Measurements from ENCODE around the gene COL6A1. TPM values are rescaled to one million over a fixed set of nuclear protein-coding genes. Genes with fewer than 3 reads are reported as not detected.

COL6A1 gene
- total and polyA plus RNA-seq, 2 donors, result 678 to 1,050 TPM

DNA sequence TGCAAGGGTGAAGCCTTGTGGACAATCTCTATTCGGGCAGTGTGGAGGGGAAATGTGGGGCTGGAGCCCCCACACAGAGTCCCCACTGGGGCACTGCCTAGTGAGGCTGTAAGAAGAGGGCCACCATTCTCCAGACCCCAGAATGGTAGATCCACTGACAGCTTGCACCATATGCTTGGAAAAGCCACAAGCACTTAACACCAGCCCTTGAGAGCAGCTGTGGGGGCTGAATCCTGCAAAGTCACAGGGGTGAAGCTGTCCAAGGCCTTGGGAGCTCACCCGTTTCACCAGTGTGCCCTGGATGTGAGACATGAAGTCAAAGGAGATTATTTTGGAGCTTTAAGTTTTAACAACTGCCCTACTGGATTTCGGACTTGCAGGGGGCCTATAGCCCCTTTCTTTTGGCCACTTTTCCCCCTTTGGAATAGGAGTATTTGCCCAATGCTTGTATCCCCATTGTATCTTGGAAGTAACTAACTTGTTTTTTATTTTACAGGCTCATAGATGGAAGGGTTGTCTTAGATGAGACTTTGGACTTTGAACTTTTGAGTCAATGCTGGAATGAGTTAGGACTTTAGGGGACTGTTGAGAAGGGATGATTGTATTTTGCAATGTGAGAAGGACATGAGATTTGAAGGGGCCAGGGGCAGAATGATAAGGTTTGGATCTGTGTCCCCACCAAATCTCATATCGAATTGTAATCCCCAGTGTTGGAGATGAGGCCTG lies 16.3 kb upstream of the COL6A1 start:
- WGBS, result 93% methylated on average over 4 of the region's 4 CpGs
- no peak overlapping the region for H3K4me3 ChIP-seq (ENCODE audit: low read depth, low read length)
- DNase-seq (ENCODE audit: extremely low spot score), result no peak
- H3K36me3 ChIP-seq (ENCODE audit: insufficient read depth), result no peaks in the 10 kb centered on the region
- no peak overlapping the region for H3K27ac ChIP-seq (ENCODE audit: low read depth)
- no peaks in the 10 kb centered on the region for H3K4me1 ChIP-seq (ENCODE audit: insufficient read depth)

DNA sequence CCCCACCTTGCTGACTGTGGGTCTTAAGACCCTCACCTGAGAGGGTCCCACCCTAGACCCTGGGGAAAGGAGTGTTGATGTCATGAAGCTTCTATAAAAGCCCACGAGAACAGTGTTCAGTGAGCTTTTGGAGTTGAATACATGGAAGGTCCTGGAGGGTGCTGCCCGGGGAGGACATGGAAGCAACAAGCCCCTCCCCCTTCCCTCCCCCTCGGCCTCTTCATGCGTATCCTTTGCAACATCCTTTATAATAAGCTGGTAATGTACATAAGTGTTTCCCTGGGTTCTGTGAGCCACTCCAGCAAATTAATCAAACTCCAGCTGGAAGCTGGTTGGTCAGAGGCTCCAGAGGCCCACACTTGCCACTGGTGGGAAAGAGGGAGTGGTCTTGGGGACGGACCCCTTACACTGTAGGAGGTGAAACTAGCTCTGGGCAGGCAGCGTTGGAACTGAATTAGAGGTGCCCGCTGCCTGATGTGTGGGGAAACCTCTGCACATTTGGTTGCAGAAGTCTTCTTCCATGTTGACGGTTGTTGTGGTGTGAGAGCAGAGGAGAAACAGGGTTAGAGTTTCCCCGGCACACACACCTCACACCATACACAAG lies 14.7 kb upstream of the COL6A1 start:
- no peak overlapping the region for H3K27ac ChIP-seq (ENCODE audit: low read depth)
- no peaks in the 10 kb centered on the region for H3K4me1 ChIP-seq (ENCODE audit: insufficient read depth)
- H3K36me3 ChIP-seq (ENCODE audit: insufficient read depth), result no peaks in the 10 kb centered on the region
- DNase-seq (ENCODE audit: extremely low spot score), result no peak
- WGBS, result 71% methylated on average over 9 of the region's 9 CpGs
- no peak overlapping the region for H3K4me3 ChIP-seq (ENCODE audit: low read depth, low read length)

DNA sequence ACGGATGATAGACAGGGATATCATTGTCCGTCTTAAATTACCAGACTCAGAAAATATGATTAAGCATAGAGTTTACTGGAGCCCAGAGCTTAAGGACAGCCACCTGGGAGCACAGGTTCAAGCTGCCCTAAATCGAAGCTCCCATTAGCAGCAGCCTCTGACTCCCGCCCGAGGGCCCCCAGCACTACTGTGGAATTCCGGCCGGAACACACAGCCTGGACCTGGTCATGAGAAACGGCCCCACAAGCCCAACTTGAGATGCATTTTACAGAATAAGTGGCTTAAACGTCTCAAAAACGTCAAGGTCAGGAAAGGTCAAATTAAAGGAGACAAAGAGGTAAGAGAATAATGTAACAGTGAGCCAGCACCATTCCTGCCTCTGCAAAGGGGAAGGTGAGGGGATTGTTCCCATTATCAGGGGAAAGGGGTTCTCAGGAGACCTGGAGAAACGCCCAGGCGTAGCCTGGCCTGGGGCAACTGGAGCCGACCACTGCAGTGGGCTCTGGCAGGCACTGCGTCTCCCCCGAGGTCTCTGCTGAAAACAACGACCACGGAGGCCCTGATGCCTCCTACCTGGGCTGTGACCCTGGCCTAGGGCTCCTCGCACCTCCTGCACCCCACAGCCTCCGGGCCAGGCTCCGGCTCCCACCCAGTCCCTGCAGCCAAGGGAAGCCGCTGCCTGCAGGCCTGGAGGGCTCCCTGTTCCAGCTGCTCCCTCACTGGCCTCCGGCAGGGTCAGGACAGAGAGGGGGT lies 11.5 kb upstream of the COL6A1 start:
- Histone ChIP-seq H3K36me3 (ENCODE audit: insufficient read depth) (no peaks in the 10 kb centered on the region), H3K27ac (ENCODE audit: low read depth) (no peak overlapping the region), H3K4me3 (ENCODE audit: low read depth, low read length) (no peak overlapping the region), H3K4me1 (ENCODE audit: insufficient read depth) (no peaks in the 10 kb centered on the region)
- 68% methylated on average over 22 of the region's 22 CpGs for WGBS
- no peak for DNase-seq (ENCODE audit: extremely low spot score)

DNA sequence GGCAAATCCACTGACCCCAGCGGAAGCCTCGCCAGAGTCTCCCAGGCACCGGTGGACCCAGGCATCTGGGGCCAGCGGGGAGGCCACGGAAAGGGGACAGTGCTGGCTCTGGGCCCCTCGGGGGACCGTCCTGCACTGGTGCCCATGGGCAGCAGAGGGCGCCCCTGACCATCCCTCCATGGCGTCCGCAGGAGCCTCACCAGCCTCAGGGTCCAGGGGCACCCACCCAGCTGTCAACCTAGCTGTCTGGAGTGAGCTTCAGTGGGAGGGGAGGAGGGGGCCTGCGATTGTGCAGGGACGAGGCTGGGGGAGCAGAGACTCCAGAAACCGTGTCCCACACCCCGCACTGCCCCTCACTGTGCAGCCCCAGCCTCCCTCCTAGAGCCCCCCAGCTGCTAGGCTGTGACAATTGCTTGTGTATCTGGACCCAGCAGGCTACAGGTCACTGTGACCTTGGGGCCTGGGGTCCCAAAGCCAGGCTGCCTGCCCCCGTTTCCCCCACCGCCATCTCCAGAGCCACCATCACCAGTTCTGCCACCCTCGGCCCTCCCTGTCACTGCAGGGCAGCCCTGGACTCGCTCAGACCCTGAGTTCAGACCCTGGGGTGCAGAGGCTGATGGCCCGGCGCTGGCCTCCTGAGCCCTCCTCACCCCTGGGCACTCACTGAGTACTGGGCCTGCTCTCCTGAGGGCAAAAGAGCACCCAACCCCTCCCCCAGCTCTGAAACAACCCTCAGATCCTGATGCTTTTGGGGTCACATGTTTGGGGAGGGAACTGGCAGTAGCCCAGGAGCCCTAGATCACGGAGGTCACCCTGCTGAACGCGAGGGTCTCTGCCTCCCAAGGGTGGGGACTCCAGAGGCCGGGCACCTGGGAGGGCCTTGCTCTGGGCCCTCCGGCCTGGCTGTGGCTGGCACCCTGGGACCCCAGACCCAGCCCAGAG lies 10.6 kb upstream of the COL6A1 start:
- no peak overlapping the region for H3K4me3 ChIP-seq (ENCODE audit: low read depth, low read length)
- H3K4me1 ChIP-seq (ENCODE audit: insufficient read depth), result no peaks in the 10 kb centered on the region
- DNase-seq (ENCODE audit: extremely low spot score), result no peak
- no peak overlapping the region for H3K27ac ChIP-seq (ENCODE audit: low read depth)
- 37% methylated on average over 25 of the region's 25 CpGs for WGBS
- H3K36me3 ChIP-seq (ENCODE audit: insufficient read depth), result no peaks in the 10 kb centered on the region

DNA sequence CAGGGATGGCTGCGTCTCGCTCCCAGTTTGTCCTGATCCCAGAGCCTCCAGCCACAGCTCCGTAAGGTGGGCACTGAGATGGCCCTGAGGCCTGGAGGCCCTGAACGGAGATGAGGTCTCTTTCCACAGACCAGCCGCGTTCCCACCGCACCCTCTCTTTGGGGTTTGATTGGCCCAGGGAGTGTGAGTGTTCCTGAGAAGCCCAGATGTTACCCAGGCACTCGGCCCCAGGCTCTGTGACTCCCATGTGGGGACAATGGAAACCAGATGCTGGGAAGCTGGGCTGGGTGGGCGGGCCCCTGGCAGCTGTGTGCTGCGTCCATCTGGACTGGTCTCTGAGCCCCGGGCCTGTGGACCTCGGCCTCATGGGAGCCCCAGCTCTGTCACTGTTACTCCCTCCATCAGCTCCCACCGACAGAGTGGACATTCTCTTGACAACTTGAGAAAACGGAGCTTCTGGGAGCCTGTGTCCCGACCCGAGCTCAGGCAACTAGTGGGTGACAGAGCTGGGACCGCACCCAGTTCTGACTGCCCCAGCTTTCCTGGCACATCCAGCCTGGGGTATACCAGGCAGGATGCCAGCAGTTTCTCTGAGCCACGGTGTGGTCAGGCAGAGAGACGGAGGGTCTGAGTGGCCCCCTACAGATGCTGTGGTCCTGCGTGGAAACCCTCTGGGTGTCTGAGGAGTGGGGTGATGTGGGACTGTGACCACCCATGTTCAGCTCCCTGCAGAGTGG lies 9.8 kb upstream of the COL6A1 start:
- H3K27ac ChIP-seq (ENCODE audit: low read depth), result peak overlapping the region; percentile 85
- H3K4me3 ChIP-seq (ENCODE audit: low read depth, low read length), result no peak overlapping the region
- H3K4me1 ChIP-seq (ENCODE audit: insufficient read depth), result no peaks in the 10 kb centered on the region
- no peak for DNase-seq (ENCODE audit: extremely low spot score)
- H3K36me3 ChIP-seq (ENCODE audit: insufficient read depth), result no peaks in the 10 kb centered on the region
- 48% methylated on average over 20 of the region's 20 CpGs for WGBS

DNA sequence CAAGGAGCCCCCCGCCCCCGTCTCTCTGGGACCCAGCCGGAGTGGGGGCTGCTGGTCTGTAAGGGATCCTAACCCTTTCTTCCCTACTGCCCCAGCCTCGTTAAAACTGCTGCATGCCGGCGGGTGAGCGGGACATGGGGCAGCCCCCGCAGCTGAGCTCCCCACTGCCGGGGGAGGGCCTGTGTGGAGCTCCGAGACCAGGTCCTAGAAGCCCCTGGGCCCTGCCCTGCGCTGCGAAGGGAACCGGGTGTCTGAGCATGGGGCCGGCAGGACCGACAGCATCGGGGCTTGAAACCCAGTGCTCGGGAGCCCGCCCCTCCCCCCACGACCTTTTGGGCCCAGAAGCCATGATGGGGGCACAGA lies 9.2 kb upstream of the COL6A1 start:
- H3K27ac ChIP-seq (ENCODE audit: low read depth), result peak overlapping the region; percentile 85
- H3K4me1 ChIP-seq (ENCODE audit: insufficient read depth), result no peaks in the 10 kb centered on the region
- H3K36me3 ChIP-seq (ENCODE audit: insufficient read depth), result no peaks in the 10 kb centered on the region
- WGBS, result 24% methylated on average over 19 of the region's 19 CpGs
- peak overlapping the region; percentile 40 for H3K4me3 ChIP-seq (ENCODE audit: low read depth, low read length)
- no peak for DNase-seq (ENCODE audit: extremely low spot score)

DNA sequence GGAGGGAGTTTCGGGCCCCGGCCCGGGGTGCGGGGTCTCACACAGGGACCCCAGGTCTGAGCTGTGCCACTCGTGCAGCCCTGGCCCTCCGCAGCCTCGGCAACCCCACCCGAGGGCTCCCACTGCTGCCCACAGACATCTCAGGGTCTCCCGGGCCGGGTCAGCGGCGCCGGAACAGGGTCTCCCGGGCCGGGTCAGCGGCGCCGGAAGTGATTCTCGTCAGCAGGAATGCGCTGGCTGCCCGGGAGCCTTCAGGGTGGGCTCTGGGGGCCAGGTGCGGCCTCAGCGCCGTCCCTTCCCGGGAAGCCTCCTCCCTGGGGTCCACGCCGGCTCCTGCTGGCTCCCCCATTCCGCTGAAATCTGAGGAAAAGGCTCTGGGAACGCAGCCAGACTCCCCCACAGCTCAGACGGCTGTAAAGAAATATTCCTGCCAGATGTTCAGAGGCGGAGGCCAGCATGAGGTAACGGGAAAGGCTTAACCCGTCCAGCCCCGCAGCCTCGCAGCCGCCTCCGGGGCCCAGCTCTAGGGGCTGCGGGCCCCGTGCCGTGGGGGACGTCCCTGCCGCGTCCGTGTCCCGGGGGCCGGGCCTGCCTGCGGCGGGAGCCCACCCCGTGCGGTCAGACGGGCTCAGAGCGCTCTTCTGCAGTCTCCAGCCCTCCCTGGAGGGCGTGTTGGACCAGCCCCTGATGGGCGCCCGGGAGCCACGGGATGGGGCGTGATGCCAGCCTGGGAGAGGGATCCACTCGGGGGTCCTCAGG lies 8.7 kb upstream of the COL6A1 start:
- 2% methylated on average over 58 of the region's 58 CpGs for WGBS
- Histone ChIP-seq H3K36me3 (ENCODE audit: insufficient read depth) (no peaks in the 10 kb centered on the region), H3K4me1 (ENCODE audit: insufficient read depth) (no peaks in the 10 kb centered on the region), H3K27ac (ENCODE audit: low read depth) (peak overlapping the region; percentile 85), H3K4me3 (ENCODE audit: low read depth, low read length) (peak overlapping the region; percentile 40)
- peak; percentile 88 for DNase-seq (ENCODE audit: extremely low spot score)

DNA sequence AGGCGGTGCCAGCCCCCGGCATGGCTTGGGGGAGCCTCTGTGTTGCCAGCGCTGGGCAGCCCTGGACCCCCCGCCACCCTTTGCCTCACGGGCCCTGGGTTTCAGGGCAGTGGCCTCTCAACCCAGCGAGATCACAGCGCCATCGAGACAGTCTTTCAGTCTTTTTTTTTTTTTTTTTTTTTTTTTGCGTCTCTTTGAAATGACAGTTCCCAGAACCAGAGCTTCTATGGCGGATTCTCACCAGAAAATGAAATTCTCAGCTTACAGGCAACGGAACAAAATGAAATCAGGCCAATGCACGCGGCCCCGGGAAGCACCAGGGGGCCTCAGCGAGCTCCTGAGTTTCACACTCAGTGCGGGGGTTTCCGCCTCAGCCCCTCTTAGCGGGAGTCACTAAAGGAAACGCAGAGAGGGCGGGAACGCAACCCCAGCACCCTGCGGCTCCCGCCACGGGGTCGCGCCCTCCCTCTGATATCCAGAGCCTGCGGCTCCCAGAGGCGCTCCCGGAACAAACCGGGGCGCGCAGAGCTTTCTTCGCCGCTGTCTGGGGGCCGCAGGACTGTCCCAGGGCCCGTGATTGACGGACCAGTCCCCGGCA lies 8.0 kb upstream of the COL6A1 start:
- H3K27ac ChIP-seq (ENCODE audit: low read depth), result peak overlapping the region; percentile 85
- DNase-seq (ENCODE audit: extremely low spot score), result peak; percentile 84
- no peaks in the 10 kb centered on the region for H3K36me3 ChIP-seq (ENCODE audit: insufficient read depth)
- peak overlapping the region; percentile 40 for H3K4me3 ChIP-seq (ENCODE audit: low read depth, low read length)
- WGBS, result 1% methylated on average over 38 of the region's 38 CpGs
- H3K4me1 ChIP-seq (ENCODE audit: insufficient read depth), result no peaks in the 10 kb centered on the region

DNA sequence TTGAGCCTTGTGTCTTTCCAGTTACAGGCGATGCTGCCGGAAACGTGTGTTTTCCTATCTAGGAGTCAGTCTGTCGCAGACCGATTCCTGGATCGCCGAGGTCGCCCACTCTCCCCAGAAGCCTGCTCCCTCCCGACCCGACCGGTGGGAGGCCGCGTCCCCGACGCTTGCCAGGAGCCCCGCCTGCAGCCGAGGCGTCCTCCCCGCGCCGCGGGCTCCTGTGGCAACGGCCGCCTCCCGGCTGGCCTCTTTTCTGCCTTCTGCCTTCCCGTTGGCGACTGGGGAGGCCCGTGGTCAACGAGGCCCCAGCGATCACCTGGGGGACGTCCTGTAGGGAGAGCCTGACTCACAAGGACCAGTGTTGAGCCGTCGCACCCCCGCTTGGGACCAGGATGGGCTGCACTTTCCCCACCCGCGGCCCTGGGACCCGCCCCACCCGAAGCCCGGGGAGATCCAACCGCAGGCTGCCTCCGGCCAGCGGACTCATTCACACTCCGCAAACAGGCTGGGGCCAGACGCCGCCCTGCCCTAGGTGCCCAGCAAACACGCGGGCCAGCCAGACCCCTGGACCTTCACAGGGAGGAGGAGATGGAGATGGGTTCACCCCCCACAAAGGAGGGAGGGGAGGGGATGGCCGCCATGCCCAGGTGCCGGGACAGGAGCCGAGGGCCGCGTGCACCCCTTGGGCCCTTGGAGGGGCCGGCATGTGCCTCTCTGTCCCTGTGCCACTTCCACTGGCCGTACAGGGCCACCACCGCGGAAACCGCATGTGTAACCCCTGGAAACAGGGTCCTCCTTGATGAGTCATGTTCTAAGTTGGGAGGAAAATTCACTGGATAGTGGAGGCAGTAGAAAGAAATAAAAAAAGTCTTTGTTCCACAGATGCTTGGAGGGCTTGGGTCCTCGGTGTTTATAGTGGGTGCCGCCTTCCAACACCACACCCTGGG lies 7.2 kb upstream of the COL6A1 start:
- no peaks in the 10 kb centered on the region for H3K36me3 ChIP-seq (ENCODE audit: insufficient read depth)
- DNase-seq (ENCODE audit: extremely low spot score), result no peak
- H3K4me3 ChIP-seq (ENCODE audit: low read depth, low read length), result peak overlapping the region; percentile 40
- no peaks in the 10 kb centered on the region for H3K4me1 ChIP-seq (ENCODE audit: insufficient read depth)
- WGBS, result 2% methylated on average over 59 of the region's 59 CpGs
- peak overlapping the region; percentile 82 for H3K27ac ChIP-seq (ENCODE audit: low read depth)

DNA sequence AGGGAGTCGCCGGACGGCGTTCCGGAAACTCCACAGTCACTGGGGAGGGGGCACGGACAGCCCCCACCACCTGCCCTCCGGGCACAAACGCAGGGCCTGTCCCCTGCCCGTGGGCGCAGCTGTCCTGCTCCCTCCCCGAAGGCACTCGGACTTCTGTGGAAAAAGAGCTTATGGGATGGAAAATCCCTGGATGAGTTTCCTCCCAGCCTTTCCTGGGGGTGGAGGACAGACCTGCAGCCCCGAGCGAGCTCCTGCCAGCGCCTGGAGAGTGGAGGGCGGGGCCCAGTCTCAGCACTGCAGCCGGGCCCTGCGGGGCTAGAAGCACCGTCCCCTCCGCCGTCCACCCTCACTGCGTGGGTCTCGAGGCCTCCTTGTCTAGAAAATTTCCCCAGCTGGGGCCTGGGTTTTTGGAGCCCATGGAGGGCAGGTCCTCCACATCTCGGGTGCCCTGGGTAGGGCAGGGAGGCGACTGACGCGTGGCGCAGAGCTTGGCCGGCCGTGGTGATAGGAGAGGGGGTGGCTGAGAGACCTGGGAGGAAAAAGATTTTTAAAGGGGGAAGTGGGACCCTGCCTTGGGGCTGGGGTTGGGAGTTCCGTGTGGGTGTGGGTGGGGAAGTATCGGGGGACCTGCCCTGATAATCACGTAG lies 6.4 kb upstream of the COL6A1 start:
- WGBS, result 19% methylated on average over 33 of the region's 33 CpGs
- no peaks in the 10 kb centered on the region for H3K4me1 ChIP-seq (ENCODE audit: insufficient read depth)
- no peak for DNase-seq (ENCODE audit: extremely low spot score)

More for the DNA sequence above, 6.4 kb upstream of the COL6A1 start:
- Histone ChIP-seq H3K4me3 (ENCODE audit: low read depth, low read length) (no peak overlapping the region), H3K27ac (ENCODE audit: low read depth) (peak overlapping the region; percentile 81), H3K36me3 (ENCODE audit: insufficient read depth) (no peaks in the 10 kb centered on the region)

All from urinary bladder (tissue), 4 donors.